ENCODE measurements around the gene ORAI3. TPM values are rescaled to one million over a fixed set of nuclear protein-coding genes. Genes with fewer than 3 reads are reported as not detected.
A peak's percentile ranks its signal among the peaks of the same experiment; 100 is the strongest.

Gene ORAI3
- total and polyA plus RNA-seq, 9 donors = 21.5 to 30.8 (median 25.2) TPM

DNA sequence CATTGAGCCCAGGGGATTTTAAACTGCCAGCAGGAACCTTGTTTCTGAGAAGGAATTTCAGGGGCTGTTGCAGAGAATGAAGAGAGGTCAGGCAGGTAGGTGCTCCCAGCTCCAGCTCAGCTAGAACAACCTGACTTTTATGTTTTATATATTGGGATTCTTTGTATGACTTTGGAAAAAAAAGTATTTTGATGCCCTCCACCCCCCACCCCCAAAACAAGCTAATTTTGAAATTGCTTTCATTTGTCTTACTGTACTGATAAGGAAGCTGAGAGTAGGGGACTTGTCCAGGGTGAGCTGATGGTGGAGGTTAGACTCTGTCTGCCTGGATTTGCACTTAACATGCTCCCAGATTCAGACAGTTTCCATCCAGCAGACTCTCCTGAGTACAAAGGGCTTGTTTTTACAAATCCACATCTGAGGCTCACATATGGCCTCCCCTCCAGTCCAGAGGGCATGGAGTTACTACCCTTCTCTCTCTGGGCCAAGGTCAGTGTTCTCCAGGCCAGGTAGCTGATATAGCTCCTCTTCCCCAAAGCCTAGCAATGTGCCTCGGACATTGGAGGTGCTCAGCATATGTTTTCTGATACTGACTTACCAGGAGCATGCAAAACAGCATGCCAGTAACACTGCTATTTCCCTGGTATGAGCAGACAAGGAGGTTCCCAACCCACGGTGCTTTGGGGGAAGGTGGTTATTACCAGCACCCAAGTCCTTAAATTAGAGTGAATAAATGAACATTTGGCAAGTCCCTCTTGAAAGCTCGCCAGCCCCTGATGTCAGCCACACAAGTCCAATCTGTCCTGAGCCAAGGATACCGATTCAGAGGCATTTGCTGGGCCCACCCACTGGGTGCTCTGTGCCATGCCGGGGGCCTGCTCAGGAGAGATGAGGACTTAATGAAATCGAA, 50.2 kb downstream of the ORAI3 start:
- peak overlapping the region in 1 of 2 donors; percentile 33 for H3K27ac ChIP-seq
- TF ChIP-seq EP300 (IDR thresholded peaks at IDR 0.05) (no peak), POLR2A (IDR thresholded peaks at IDR 0.05) (no peak)
- H3K27me3 ChIP-seq = no peaks in the 10 kb centered on the region
- no peaks in the 10 kb centered on the region for H3K36me3 ChIP-seq
- H3K4me1 ChIP-seq (ENCODE audit: insufficient read depth) = peaks cover 22% of the 10 kb centered on the region
- WGBS, 3 donors = 46 to 52% (median 48%) methylated on average over 6 of the region's 6 CpGs
- peak in 1 of 5 donors; percentile 41 for DNase-seq
- intact Hi-C loops (cut with DNase I) = loop anchor here in 1 of 4 donors (10.0 kb wide), 1 partner anchor 186 kb away; the partner anchor contains the start of gene FUS
- H3K9me3 ChIP-seq = no peaks in the 10 kb centered on the region
- no peak overlapping the region for H3K4me3 ChIP-seq

- H3K27me3 ChIP-seq = no peaks in the 10 kb centered on the region
- no peak overlapping the region for H3K4me3 ChIP-seq
- DNase-seq = no peak
- H3K9me3 ChIP-seq = no peaks in the 10 kb centered on the region
- peaks cover 22% of the 10 kb centered on the region for H3K4me1 ChIP-seq (ENCODE audit: insufficient read depth)
- WGBS, 3 donors = 84 to 92% (median 90%) methylated on average over 19 of the region's 19 CpGs
- no peaks in the 10 kb centered on the region for H3K36me3 ChIP-seq
- TF ChIP-seq CTCF (IDR thresholded peaks at IDR 0.05) (no peak), EP300 (IDR thresholded peaks at IDR 0.05) (no peak), POLR2A (IDR thresholded peaks at IDR 0.05) (no peak)
- H3K27ac ChIP-seq = no peak overlapping the region
- intact Hi-C loops (cut with DNase I) = no loop called here
Measured at GRCh38 chr16:31000671-31001382, 52.0 kb downstream of the ORAI3 start.

DNA sequence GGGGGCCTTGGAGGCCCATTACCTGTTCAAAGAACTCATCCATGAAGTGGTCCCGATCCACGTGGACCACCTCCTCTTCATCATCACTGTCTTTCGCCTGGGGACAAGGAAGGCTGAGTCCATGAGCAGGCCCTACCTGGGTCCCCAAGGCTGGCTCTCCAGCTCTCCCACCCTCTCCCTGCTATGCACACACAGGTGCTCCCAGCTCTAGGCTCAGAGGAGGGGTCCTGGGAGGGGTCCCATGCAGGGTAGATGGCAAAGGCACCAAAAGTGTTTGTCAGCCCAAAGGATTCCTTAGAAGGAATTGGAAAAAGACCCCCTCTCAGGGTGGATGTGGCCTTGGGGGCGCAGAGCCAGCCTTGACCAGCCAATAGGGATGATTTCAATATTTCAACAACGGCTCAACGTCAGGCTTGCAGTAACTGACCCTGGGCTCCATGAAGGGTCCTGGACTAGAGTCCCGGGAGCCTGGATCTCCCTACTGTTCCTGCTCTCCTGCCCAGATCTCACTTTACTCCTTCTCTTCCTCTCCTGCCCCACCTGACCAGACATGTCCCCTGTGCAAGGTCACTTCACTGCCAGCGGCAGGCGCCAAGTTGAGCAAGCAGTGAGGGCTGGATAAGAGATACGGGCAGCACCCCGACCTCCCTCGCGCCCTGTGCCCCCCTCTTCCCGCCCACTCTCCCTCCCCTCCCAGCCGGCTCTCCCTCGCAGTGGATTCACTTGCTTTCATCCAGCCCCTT, 52.8 kb downstream of the ORAI3 start:
- Histone ChIP-seq H3K4me3 (no peak overlapping the region), H3K27me3 (no peaks in the 10 kb centered on the region), H3K27ac (no peak overlapping the region), H3K9me3 (no peaks in the 10 kb centered on the region), H3K4me1 (ENCODE audit: insufficient read depth) (peaks cover 22% of the 10 kb centered on the region), H3K36me3 (no peaks in the 10 kb centered on the region)
- no peak for TF ChIP-seq EP300 (IDR thresholded peaks at IDR 0.05)
- no peak for TF ChIP-seq POLR2A (IDR thresholded peaks at IDR 0.05)
- TF ChIP-seq CTCF (IDR thresholded peaks at IDR 0.05) = no peak
- WGBS, 3 donors = 24 to 29% (median 29%) methylated on average over 16 of the region's 16 CpGs
- intact Hi-C loops (cut with DNase I) = no loop called here
- no peak for DNase-seq

DNA sequence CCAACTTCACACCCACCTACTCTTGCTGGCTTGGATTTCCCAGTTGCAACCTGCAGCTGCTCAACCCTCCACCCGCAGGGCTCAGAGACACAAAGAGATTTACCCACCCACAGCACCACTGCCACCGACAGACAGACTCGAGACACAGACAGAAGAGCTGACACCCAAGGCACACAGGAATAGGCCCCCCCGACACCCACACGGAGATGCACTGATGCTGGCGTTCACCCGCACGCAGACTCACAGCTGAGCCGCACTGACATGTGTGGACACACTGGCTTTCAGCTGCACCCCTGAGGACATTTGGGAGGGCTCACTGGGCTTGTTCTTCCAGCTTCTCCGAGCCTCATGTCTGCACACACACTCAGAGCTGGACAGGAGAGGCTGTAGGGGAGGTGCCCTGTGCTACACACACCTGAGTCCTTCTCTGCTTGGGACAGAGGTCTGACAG, 53.4 kb downstream of the ORAI3 start:
- intact Hi-C loops (cut with DNase I) = no loop called here
- Histone ChIP-seq H3K27ac (no peak overlapping the region), H3K36me3 (no peaks in the 10 kb centered on the region), H3K27me3 (no peaks in the 10 kb centered on the region), H3K4me1 (ENCODE audit: insufficient read depth) (peaks cover 20% of the 10 kb centered on the region), H3K9me3 (no peaks in the 10 kb centered on the region), H3K4me3 (no peak overlapping the region)
- DNase-seq = no peak
- no peak for TF ChIP-seq POLR2A (IDR thresholded peaks at IDR 0.05)
- 19 to 31% (median 27%) methylated on average over 10 of the region's 10 CpGs for WGBS, 3 donors

DNA sequence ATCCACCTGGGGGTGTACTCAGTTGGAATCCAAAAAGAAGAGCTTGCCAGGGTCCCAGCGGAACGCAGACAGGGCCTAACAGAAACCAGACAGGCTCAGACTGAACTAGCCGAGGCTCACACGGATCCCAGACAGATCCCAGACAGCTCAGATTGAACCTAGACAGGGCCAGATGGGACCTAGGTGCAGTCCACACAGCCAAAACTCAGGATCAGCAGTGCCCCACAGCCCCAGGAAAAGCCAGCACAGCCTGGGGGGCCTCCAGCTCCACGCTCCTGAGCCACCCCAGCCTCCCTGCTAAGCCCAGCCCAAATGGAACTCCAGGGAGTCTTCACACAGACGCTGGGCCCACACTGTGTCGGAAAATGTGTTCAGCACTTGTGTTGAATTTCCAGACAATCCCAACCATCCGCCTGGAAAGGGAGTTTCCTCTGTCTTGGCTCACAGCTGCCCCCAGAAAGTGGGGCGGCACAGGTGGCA, 54.0 kb downstream of the ORAI3 start:
- DNase-seq = no peak
- 47 to 65% (median 53%) methylated on average over 9 of the region's 9 CpGs for WGBS, 3 donors
- Histone ChIP-seq H3K27me3 (no peaks in the 10 kb centered on the region), H3K27ac (no peak overlapping the region), H3K4me3 (no peak overlapping the region), H3K4me1 (ENCODE audit: insufficient read depth) (peaks cover 15% of the 10 kb centered on the region), H3K9me3 (no peaks in the 10 kb centered on the region), H3K36me3 (no peaks in the 10 kb centered on the region)
- TF ChIP-seq EP300 (IDR thresholded peaks at IDR 0.05) = no peak
- no peak for TF ChIP-seq POLR2A (IDR thresholded peaks at IDR 0.05)
- TF ChIP-seq CTCF (IDR thresholded peaks at IDR 0.05) = no peak
- intact Hi-C loops (cut with DNase I) = no loop called here
